Colonic mucosa (tissue), 4 donors: Measurements from ENCODE around the gene HTT-AS. TPM values are rescaled to one million over a fixed set of nuclear protein-coding genes. Genes with fewer than 3 reads are reported as not detected.
"Not testable (repeated sequence)": the region's sequence is repeated elsewhere in the genome, so short reads cannot be mapped to it uniquely, and the experiment has no call there.

ENCODE experiments used
- DNase-seq: peaks from one replicate; pipeline ENCODE4 v3.0.0-alpha.2; 2020
- H3K27ac ChIP-seq: fragments of 200-600 bp; one replicate; pipeline ENCODE4 v1.8.0; 2021
- H3K27me3 ChIP-seq: fragments of 200-600 bp; one replicate; pipeline ENCODE4 v1.8.0; 2021
- H3K36me3 ChIP-seq: fragments of 200-600 bp; one replicate; pipeline ENCODE4 v1.8.0; 2021
- H3K4me1 ChIP-seq: fragments of 200-600 bp; one replicate; pipeline ENCODE4 v1.8.0; 2021; ENCODE audit warnings: mild to moderate bottlenecking
- H3K4me3 ChIP-seq: fragments of 200-600 bp; one replicate; pipeline ENCODE4 v1.8.0; 2021
- H3K9ac ChIP-seq, 2 donors: one replicate each; pipeline ENCODE4 v1.7.0; 2013; ENCODE audit warnings: control low read depth in 2 of 2, low read depth in 2 of 2, low read length in 2 of 2
- H3K9me3 ChIP-seq: fragments of 200-600 bp; one replicate; pipeline ENCODE4 v1.8.0; 2021
- CTCF ChIP-seq: fragments of 200-600 bp; IDR thresholded peaks from one replicate; pipeline ENCODE4 v1.8.0; 2022; ENCODE audit warnings: antibody characterized with exemption, mild to moderate bottlenecking
- intact Hi-C: fragments of 100-400 bp; cut with DNase I; formaldehyde crosslinking; loops from one replicate; pipeline ENCODE4 v1.14.1; 2022
- total RNA-seq, 2 donors: library from RNA; stranded (reverse); fragmentation: NEBNext Ultra II Directional in 1 of 2; extraction: Animal tissue kit (Norgen Biotek cat#: 25700) in 1 of 2; gene quantifications; one replicate each; pipeline ENCODE4 v1.2.1, GENCODE V29; 2021
- donor health status: healthy.
- donor health status: DM: no; HTN: no; CAD: no.
- donor health status: DM: no; HTN: no; CAD: no.

HTT-AS gene
- total RNA-seq, 2 donors from 2014 or later, result not detected

- Histone ChIP-seq H3K36me3 (no peaks in the 10 kb centered on the region), H3K27ac (no peak overlapping the region), H3K9me3 (no peaks in the 10 kb centered on the region), H3K27me3 (no peaks in the 10 kb centered on the region), H3K9ac (no peak overlapping the region), H3K4me3 (no peak overlapping the region), H3K4me1 (no peaks in the 10 kb centered on the region)
- intact Hi-C loops, result no loop called here
- TF ChIP-seq CTCF, result no peak
- DNase-seq, result no peak
Measured at GRCh38 chr4:3062471-3062870, 11.9 kb downstream of the HTT-AS start.

- H3K27ac ChIP-seq, result no peak overlapping the region
- no peaks in the 10 kb centered on the region for H3K36me3 ChIP-seq
- no peaks in the 10 kb centered on the region for H3K9me3 ChIP-seq
- no peak for TF ChIP-seq CTCF
- H3K9ac ChIP-seq, result no peak overlapping the region
- intact Hi-C loops, result no loop called here
- H3K4me3 ChIP-seq, result no peak overlapping the region
- no peaks in the 10 kb centered on the region for H3K27me3 ChIP-seq
- no peaks in the 10 kb centered on the region for H3K4me1 ChIP-seq
- DNase-seq, result no peak
Measured at GRCh38 chr4:3060946-3061345, 13.4 kb downstream of the HTT-AS start.

- intact Hi-C loops, result no loop called here
- H3K9me3 ChIP-seq, result no peaks in the 10 kb centered on the region
Measured at GRCh38 chr4:3059943-3060342, 14.4 kb downstream of the HTT-AS start.

GRCh38 chr4:3054169-3054759 is 20.1 kb downstream of the HTT-AS start:
- Histone ChIP-seq H3K36me3 (no peaks in the 10 kb centered on the region), H3K4me1 (no peaks in the 10 kb centered on the region), H3K27me3 (no peaks in the 10 kb centered on the region), H3K4me3 (no peak overlapping the region), H3K9ac (no peak overlapping the region), H3K27ac (no peak overlapping the region), H3K9me3 (no peaks in the 10 kb centered on the region)
- intact Hi-C loops, result no loop called here
- no peak for DNase-seq
- TF ChIP-seq CTCF, result no peak

More at GRCh38 chr4:3059943-3060342, 14.4 kb downstream of the HTT-AS start:
- no peak for DNase-seq
- no peaks in the 10 kb centered on the region for H3K4me1 ChIP-seq
- TF ChIP-seq CTCF, result no peak
- no peaks in the 10 kb centered on the region for H3K36me3 ChIP-seq
- no peak overlapping the region for H3K4me3 ChIP-seq
- H3K9ac ChIP-seq, result no peak overlapping the region
- H3K27me3 ChIP-seq, result no peaks in the 10 kb centered on the region
- H3K27ac ChIP-seq, result no peak overlapping the region

GRCh38 chr4:3051141-3051897 is 23.0 kb downstream of the HTT-AS start:
- DNase-seq, H3K36me3 ChIP-seq, intact Hi-C loops, H3K9me3 ChIP-seq, H3K4me3 ChIP-seq, H3K4me1 ChIP-seq, H3K27ac ChIP-seq, H3K9ac ChIP-seq, H3K27me3 ChIP-seq: not testable (repeated sequence)
